Measurements from ENCODE around the gene FAM72B.
"Not testable (repeated sequence)": the region's sequence is repeated elsewhere in the genome, so short reads cannot be mapped to it uniquely, and the experiment has no call there.

FAM72B gene

DNA sequence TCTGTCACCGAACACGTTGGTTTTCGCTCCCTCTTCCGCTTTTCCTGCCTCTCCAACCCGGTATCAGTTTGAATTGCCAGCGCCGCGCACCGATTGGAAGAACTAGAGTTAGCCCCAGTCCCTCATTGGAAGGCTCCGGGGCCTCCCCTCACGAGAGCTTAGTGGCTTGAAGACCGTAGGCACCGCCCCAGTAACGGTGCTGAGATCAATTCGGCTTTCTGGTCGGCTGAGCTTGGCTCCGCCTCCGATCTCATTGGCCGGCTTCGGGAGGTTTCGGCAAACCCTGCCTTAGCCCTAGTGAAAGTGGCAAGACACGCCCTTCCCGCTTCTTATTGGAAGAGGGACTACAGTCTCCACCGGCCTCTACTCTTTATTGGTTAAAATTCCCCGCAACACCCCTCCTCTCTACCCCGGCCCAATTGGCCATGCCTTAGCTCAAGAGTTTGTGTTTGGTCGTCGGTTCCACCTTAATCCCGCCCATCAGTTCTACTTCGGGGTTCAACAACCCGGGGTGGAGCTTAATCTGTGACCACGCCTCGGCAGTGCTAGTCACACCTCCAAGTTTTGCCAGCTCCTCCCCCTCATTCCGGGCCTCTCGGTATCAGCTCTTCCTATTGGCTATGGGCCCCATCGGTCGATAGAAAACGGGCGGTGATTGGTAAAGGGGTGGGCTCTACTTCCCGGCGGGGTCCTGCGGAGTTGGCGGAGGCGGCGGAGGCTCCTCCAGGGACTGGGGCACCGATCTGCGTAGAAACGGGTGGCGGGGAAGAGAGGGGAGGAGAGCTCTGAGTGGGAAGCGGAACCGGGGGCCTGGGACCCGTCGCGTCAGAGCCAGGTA is at the start of gene FAM72B, which contains the start of gene SRGAP2C:
FAM72B (minus strand) TSS at position 51 of the 838 bp plus-strand sequence. CDS start 851 bp downstream, outside the sequence.
SRGAP2C (plus strand) TSS at position 686 of the 838 bp plus-strand sequence. CDS start 2,472 bp downstream, outside the sequence.
- DNase-seq (ENCODE audit: low read depth, low spot score), result peak; percentile 100

DNA sequence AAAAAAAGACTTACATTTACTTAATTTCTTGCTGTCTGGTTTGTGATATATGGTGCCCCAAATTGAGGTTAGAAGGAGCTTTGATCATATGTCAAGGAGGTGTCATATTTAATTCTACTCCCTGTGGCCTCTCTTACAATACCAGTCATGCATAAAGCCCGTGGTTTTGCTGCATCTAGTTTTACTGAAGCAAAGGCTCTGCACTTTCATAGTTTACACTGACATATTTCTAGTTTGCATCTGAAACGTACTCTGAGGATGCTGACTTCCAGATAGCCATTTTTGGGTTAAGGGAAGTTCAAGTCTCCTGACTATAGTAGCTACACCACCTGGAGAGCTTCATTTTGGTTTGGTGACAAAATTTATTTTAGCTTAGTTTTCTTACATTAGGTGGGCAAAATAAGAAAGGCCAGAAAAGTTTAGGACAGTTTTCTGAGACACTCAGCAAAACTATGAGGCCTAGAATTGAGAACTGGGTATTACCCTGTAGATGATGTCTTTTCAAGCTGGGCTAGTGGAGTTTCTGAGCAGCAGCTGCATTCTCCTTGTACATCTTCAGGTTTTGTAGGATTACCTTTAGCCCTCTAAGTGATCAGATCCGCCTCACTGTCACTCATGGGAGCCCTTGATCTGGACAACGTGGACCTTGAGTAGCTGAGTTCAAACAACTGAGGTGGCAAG is 48.4 kb upstream of the FAM72B start:
- not testable (repeated sequence) for DNase-seq (ENCODE audit: low read depth, low spot score)

DNA sequence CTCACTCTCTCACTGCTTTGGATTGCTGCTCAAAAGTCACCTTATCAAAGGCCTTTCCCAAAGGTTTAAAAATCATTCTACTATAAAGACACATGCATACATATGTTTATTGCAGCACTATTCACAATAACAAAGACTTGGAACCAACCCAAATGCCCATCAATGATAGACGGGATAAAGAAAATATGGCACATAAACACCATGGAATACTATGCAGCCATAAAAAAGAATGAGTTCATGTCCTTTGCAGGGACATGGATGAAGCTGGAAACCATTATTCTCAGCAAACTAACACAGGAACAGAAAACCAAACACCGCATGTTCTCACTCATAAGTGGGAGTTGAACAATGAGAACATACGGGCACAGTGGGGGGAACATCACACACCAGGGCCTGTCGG is 46.5 kb upstream of the FAM72B start:
- DNase-seq (ENCODE audit: low read depth, low spot score), result not testable (repeated sequence)

DNA sequence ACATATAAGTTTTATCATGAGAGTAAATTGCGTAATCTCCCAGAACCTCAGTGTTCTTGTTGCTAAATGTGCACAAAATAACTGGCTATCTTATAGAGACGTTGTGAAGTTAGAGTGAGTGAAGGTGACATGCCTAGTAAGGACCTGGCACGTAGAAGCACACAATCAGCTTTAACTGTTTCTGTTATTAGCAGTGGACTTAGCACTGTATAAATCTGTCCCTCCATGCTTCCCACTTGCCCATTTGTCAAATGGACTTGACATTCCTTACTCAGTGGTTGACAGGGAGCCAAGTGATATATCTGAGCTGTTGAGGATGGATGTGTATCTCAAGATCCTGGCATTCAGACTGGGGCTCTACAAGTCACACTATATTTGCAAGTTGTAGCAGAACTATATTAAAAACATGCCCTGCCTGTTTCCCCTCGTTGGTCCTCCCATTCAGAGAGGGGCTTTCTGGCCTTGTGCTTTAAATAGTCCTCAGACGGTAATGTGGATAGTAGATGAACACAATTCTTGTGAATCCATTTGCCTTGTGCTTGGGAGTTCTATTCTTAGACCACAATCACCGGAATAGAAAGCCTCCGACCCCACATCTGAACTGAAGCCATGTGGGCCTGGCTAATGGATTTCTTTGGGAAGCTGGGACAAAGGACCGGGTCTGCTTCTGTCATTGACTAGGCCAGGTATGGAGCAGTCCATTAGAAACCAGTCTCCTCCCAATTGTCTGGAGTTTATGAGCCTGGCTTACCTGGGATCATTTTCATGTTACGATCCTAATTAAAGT is 43.6 kb upstream of the FAM72B start:
- not testable (repeated sequence) for DNase-seq (ENCODE audit: low read depth, low spot score)

DNA sequence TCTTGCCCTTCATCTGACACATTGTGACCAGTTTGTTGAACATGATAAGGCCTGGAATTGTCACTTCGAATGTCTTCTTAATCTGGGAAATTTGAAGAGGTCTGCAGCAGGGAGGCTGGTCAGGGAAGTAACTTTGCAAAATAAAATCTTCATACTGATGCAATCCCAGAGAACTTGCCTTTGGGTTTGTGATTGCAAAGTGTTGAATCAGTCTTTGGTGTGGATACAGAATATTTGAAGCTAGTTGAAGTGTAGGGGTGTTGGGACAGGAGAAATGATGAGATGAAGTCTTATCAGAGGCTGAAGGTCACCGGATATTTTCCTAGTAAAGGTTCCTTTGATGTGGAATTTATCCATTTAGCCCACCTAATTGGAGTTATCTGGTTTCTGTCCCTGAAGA is 42.8 kb upstream of the FAM72B start:
- not testable (repeated sequence) for DNase-seq (ENCODE audit: low read depth, low spot score)

DNA sequence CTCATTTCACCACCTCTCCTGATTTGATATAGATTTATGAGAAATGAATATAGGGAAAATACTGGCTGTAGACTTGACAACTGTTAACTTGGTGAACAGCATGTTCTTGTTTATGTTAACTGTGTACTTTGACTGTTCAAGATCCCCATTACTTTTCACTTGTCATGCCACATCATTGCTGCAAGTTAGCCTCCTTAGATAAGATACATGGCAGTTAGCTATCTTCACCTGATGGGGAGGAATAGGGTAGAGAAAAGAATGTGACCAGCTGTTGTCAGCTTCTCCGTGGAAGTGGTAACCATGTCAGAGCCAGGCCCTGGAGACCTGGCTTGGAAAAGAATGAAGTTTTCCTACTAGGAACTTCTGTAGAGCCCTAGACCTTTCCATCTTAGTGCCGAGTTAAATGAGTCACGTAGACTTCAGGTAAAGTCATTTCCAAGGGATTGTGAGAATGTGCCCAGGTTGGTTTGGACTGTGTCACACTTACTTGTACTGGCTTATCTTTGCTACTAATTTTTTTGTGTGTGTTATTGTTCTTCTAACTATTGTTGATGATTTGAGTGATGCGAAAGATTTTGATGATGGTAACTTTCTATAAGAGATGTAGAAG is 42.3 kb upstream of the FAM72B start:
- DNase-seq (ENCODE audit: low read depth, low spot score), result not testable (repeated sequence)

DNA sequence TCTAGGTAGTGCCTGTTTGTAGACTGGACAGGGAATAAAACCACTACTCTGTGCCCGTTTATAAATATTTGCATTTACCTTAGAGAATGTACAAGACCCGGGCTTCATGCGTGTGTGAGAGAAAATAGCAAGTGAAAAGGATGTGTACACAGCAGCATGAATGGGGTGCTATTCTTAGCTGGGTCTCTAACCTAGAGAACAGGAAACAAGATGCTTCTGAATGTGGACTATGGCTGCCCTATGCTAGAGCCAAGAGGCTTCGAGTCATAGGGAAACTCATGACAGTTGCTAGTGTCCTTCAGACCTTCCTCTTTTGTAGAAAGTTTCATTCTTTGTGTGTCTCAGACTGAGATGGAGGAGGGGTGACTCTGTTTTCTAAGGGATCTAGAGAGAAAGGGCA is 40.6 kb upstream of the FAM72B start:
- not testable (repeated sequence) for DNase-seq (ENCODE audit: low read depth, low spot score)

DNA sequence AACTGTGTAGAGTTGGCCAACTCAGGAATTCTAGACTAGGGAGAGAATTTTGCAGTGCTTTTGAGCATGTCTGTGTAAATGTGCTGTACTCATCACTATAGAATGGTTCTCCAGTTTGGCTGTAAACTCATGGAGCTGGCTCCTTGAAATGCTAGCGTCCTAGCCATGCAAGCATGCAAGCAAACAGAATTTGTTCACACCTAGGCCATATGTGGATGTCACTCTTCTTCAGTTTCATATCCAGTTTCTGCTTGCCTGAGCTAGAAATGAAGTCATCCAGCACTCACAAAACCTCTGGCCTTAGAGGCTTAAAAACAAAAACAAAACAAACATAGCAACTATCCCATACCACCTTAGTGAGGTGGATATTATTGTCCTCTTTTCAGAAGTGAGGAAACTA is 37.6 kb upstream of the FAM72B start:
- not testable (repeated sequence) for DNase-seq (ENCODE audit: low read depth, low spot score)

DNA sequence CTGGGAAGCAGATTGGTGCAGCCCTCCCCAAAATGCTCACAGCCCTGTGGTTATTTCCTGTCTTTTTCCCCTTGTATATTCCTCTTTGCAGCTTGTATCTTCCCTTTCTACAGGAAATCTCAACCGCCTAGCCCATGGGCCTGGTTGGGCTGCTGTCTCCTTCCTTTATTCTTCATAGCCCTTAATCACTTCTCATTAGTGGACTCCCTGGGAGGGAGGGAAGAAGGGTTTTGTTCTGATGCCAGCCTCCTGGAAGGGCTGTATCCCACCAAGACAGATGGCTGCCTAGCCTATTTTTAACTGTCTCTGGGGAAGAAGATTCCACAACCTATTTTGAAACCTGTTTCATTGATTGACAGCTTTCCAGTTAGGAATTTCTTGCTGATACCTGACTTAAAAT is 32.5 kb upstream of the FAM72B start:
- not testable (repeated sequence) for DNase-seq (ENCODE audit: low read depth, low spot score)

DNA sequence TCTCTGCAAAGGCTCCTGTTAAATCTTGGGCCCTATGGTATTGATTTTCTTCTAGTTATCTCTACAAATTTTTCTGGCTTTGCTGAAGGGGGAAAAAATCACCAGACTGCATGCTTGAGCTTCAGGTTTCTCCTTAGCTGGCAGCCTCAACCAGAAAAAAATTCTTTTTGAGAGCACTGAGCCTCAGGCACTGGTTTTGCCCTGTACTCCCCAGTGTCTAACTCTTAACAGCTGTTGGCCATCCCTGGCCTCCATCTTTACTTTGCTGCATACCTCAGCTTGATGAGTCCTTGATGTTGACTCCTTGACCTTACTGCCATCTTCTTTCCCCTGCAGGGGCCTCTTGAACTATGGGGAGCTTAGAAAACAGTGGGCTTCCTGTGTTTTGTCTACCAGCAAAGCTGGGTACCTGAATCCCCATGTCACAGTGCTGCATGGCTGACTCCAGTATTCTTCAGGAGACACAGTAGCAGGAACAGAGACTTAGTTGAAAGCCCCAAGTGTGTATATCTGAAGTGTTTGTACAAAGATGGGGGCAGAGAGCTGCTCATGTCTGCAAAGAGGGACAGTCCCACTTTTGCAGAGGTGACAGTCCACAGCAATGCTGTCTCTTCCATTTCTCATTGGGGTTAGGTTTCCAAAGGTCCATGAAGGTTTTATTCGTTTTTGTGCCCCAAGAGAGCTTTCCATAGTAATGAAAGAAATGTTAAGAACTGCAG is 31.7 kb upstream of the FAM72B start:
- not testable (repeated sequence) for DNase-seq (ENCODE audit: low read depth, low spot score)

DNA sequence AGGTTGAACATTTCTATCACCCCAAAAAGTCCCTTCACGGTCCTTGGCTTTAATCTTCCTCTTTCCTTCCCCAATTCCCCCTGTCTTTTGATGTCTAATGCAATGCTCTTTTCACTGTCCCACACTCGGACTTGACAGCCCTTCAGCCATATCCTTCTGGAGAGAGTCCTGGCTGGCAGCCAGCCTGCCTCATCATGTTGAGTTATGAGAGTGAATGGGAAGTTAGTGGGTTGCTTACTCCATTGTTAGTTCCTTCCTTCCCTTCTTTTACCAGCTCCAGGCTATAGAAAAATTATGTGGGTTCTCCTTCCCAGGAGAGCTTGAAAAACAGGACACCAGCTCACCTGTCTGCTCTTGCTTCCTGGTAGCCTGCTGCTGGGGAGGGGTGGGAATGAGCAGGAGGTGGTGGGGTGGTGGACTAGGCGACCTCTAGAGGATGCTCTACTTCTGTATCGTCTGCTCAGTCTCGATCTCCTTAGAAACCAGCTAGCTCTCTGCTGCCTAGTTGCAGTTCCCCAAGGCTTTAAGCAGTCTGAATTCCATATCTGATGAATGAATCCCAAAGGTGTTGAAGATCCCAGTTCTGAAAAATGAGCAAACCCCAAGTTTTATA is 30.5 kb upstream of the FAM72B start:
- DNase-seq (ENCODE audit: low read depth, low spot score), result not testable (repeated sequence)

DNA sequence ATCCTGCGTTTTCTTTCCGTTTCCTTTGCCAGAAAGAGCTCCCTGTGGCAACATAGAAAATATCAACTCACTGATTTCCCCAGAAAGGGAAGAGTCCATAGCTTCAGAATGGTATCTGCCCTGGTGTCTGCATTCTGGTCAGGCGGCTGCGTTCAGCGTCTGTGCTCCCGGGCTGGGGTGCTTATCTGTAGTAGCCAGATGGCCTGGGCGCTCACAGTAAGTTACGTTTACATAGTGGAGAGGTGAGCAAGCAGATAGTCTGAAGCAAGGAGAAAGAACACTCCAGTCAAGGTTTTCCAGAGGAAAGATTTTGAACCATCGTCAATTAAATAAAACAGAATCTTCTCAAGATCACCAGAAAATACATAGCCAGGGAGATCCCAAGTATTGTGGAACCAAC is 29.4 kb upstream of the FAM72B start:
- not testable (repeated sequence) for DNase-seq (ENCODE audit: low read depth, low spot score)

DNA sequence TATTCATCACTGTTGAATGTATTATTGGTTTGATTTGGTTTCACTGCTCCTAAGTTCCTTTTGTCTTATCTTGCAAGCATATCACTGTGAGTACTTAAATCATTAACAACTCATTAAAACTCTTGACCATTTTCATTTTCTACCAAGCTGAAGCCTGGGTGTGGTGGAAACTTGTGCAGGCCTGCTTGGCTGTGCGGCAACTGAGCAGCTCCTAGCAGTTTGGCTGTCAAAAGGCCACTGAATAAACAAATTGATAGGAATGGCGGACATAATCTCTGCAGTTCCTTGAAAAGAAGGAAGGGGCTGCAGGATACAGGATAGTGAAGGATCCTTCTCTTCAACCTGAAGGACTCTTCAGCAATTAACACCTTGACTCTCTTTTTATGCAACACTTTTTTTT is 26.6 kb upstream of the FAM72B start:
- DNase-seq (ENCODE audit: low read depth, low spot score), result not testable (repeated sequence)

DNA sequence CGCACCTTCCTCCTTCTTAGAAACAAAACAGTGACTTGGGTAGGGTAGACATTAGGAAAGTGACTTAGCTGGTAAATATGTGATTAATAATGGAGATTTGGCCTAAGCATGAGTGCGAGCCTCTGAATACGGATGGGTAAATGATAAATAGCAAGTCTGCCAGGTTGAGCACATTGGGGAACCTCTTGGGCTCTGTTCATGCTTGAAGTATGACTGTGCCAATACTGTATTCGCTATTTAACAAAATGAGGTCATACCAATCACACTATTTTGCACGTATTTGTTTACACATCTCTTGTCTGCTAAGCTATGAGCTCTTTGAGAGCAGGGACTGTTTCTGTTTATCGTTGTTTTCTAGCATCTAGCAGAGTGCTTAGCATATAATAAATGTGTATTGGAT is 24.2 kb upstream of the FAM72B start:
- DNase-seq (ENCODE audit: low read depth, low spot score), result not testable (repeated sequence)

DNA sequence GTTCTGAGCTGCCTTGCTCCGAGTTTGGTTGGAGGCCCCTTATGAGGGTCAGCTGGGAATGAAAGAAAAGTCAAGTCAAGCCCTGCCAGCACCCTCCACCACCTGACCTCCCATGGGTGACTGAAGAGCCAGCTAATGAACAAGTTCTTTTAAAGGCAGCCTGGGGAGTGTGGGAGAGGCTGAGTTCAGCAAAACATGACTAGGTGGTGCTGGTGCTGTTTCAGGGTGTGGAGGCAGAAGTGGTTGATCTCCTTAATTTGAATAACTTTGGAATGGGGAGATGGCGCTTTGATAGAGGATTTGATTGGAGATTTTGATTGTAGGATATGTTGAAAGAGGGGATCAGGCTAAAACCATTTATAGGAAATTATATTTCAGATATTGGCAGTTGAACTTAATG is 23.2 kb upstream of the FAM72B start:
- not testable (repeated sequence) for DNase-seq (ENCODE audit: low read depth, low spot score)

DNA sequence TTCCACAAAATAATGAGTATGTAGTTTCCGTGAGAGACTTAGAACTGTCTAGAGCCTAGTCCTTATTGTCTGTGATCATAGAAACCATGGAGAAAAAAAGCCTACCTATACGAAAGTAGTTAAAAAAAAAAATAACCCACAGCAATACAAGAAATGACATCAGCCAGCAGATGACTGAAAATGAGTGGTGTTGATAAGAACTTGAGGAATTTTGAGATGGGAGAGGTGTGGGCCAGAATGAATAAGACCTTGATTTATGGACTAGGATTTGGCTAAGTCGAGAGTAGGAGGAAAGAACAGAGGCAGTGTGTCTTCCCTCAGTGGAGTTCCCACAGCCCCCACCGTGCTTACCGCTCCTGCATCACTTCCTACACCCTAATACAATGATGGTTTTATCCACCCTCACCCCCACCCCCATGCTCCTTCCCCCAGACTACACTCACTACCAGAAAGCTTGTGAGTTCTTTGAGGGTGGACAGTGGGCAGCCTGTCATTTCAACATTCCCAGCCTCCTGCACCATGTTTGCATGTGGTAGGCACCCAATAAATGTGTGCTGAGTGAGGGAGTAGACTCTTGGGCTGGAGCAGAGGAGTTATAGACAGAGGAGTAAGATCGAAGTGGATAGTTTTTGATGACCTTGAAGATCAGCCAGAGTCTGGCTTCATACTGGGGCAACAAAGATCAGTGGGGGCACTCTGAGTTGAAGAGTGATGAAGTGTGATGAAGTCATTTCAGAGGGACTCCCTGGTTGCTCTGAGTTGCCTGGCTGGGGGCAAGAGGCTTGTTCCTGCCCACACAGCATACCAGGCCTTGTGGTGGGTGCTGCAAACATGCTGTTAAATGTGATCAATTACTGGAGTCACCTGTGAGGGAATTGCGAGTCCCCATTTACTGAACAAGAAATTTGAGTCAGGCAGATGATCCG is 21.9 kb upstream of the FAM72B start:
- not testable (repeated sequence) for DNase-seq (ENCODE audit: low read depth, low spot score)

DNA sequence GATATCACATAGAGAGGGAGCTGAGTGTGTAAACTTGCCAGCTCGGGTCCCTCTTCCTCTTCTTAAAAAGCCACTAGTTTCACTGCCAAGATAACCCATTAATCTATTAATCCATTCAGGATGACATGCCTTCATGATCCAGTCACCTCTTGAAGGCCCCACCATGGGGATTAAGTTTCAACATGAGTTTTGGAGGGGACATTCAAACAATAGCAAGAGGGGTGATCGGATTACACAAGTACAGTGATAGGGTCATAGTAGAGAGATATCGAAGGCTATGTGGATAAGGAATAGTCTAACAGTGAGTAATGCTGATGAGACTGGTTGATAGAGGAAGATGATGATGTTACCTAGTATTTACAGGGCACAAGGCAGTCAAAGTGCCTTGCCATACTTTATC is 18.8 kb upstream of the FAM72B start:
- not testable (repeated sequence) for DNase-seq (ENCODE audit: low read depth, low spot score)

DNA sequence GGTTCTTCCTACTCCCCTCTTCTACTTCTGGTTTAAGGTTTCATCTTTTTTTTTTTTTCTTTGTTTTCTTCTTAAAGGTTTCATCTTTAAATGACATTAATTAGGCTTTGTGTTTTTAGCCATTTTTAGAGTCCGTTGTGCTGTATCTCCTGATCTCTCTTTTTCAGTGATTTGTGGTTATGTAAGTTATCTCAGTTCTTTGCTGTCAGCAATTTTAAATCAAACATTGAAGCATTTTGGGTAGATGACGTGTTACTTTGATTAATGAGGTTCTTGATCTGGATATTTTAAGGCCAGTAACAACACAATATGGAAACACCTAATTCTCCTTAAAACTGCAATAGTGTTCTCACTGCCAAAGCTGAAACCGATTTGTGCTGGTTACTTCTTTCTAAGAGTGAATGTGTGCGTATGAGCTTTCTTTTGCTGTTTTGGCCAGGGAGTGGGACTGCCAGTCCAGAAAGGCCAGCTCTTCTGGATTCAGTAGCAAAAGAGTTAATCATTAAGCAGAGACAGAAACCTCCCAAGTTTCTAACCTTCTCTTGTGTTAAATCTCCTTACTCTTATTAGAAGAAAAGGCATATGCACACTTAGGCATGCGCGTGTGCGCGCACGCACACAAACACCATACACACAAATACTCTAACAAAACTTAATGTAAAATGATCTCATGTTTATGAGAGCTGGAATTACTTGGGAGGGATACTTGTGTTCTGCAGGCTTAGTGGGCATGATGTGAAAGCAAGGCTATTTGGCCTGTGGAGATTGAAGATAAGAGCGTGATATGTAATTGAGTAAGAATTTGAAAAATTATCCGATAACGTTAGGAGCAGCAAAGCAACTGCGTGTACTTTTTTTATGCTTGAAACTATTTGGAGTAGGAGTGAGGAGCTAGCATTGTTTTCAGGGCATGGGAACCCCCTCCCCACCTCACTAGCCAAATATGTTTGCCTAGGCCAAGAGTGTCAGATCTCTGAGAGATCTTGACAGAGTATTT is 17.1 kb upstream of the FAM72B start:
- DNase-seq (ENCODE audit: low read depth, low spot score), result not testable (repeated sequence)

All from ELF-1 (cell line).